Neural cell (in vitro differentiated cells): ENCODE measurements around the gene AQP9. TPM values are rescaled to one million over a fixed set of nuclear protein-coding genes. Genes with fewer than 3 reads are reported as not detected.

Experiments used
- H2AFZ ChIP-seq: fragments of 200-600, 300-800 bp; sonication (generic), shearing (Covaris generic); 2 replicates; pipeline ENCODE4 v1.6.0; 2014; ENCODE audit warnings: low read depth, mild to moderate bottlenecking, antibody characterized with exemption, low read length, moderate library complexity
- H3F3A ChIP-seq: fragments of 200-600 bp; shearing (Covaris generic); 2 replicates; pipeline ENCODE4 v1.6.1; 2016; ENCODE audit warnings: mild to moderate bottlenecking, moderate library complexity, mixed read lengths, antibody characterized with exemption, low read length; ENCODE audit not compliant: insufficient read depth, poor library complexity, severe bottlenecking
- H3K27ac ChIP-seq: fragments of 200-600, 300-800 bp; sonication (generic), shearing (Covaris generic); 2 replicates; pipeline ENCODE4 v1.5.1; 2014; ENCODE audit warnings: mild to moderate bottlenecking, low read length, moderate library complexity
- H3K27me3 ChIP-seq: fragments of 300-800, 200-600 bp; sonication (generic), shearing (Covaris generic); 2 replicates; pipeline ENCODE4 v1.6.0; 2014; ENCODE audit warnings: mild to moderate bottlenecking, low read depth, low read length, moderate library complexity; ENCODE audit not compliant: insufficient read depth
- H3K36me3 ChIP-seq: fragments of 300-800, 200-600 bp; sonication (generic), shearing (Covaris generic); 2 replicates; pipeline ENCODE4 v1.5.1; 2014; ENCODE audit warnings: mild to moderate bottlenecking, antibody characterized with exemption, low read length, moderate library complexity; ENCODE audit not compliant: insufficient read depth
- H3K4me2 ChIP-seq: fragments of 300-800, 200-600 bp; sonication (generic), shearing (Covaris generic); 2 replicates; pipeline ENCODE4 v1.6.0; 2014; ENCODE audit warnings: mild to moderate bottlenecking, low read length
- H3K4me3 ChIP-seq: fragments of 300-800, 200-600 bp; sonication (generic), shearing (Covaris generic); 2 replicates; pipeline ENCODE4 v1.5.1; 2014; ENCODE audit warnings: mild to moderate bottlenecking, low read length, moderate library complexity
- H3K79me2 ChIP-seq: fragments of 200-600 bp; shearing (Covaris generic); replicated peaks from 2 replicates; pipeline ENCODE4 v1.6.0; 2014; ENCODE audit warnings: mild to moderate bottlenecking, low read length, moderate library complexity; ENCODE audit not compliant: insufficient read depth
- H3K9ac ChIP-seq: fragments of 300-800, 200-600 bp; sonication (generic), shearing (Covaris generic); 2 replicates; pipeline ENCODE4 v1.6.1; 2016; ENCODE audit warnings: mild to moderate bottlenecking, low read length, mixed read lengths
- H3K9me2 ChIP-seq: fragments of 200-600 bp; shearing (Covaris generic); 2 replicates; pipeline ENCODE4 v1.6.1; 2016; ENCODE audit warnings: mild to moderate bottlenecking, low read length, mixed read lengths; ENCODE audit not compliant: insufficient read depth
- H3K9me3 ChIP-seq: fragments of 200-600, 300-800 bp; sonication (generic), shearing (Covaris generic); 2 replicates; pipeline ENCODE4 v1.6.1; 2016; ENCODE audit warnings: mild to moderate bottlenecking, mixed run types, low read length, moderate library complexity, mixed read lengths
- H4K20me1 ChIP-seq: fragments of 200-600 bp; shearing (Covaris generic); 2 replicates; pipeline ENCODE4 v1.6.1; 2016; ENCODE audit warnings: mild to moderate bottlenecking, mixed run types; ENCODE audit not compliant: insufficient read depth
- CTCF ChIP-seq: fragments of 450-650 bp; IDR thresholded peaks from 2 replicates; pipeline ENCODE4 v1.5.1; 2014; ENCODE audit warnings: antibody characterized with exemption, mild to moderate bottlenecking, moderate library complexity; ENCODE audit not compliant: poor library complexity, severe bottlenecking
- EP300 ChIP-seq: fragments of 450-650 bp; conservative IDR thresholded peaks from 2 replicates; pipeline ENCODE4 v1.6.1; 2014; ENCODE audit warnings: antibody characterized with exemption, mild to moderate bottlenecking, moderate library complexity; ENCODE audit not compliant: poor library complexity, severe bottlenecking
- EZH2 ChIP-seq: fragments of 200-600, 300-800 bp; shearing (Covaris generic), sonication (generic); IDR thresholded peaks from 2 replicates; pipeline ENCODE4 v1.6.1; 2014; ENCODE audit warnings: antibody characterized with exemption, low read length, borderline replicate concordance, mild to moderate bottlenecking; ENCODE audit not compliant: insufficient read depth, poor library complexity, severe bottlenecking
- MXI1 ChIP-seq: fragments of 450-650 bp; conservative IDR thresholded peaks from 2 replicates; pipeline ENCODE4 v1.6.1; 2014; ENCODE audit warnings: antibody characterized with exemption, mild to moderate bottlenecking; ENCODE audit not compliant: poor library complexity, severe bottlenecking
- POLR2AphosphoS5 ChIP-seq: IDR thresholded peaks from 2 replicates; pipeline ENCODE4 v1.6.1; 2012
- REST ChIP-seq: IDR thresholded peaks from 2 replicates; pipeline ENCODE4 v1.6.1; 2012; ENCODE audit warnings: borderline replicate concordance
- SMC3 ChIP-seq: fragments of 450-650 bp; conservative IDR thresholded peaks from 2 replicates; pipeline ENCODE4 v1.6.1; 2014; ENCODE audit warnings: antibody characterized with exemption, mild to moderate bottlenecking, moderate library complexity; ENCODE audit not compliant: poor library complexity
- TAF1 ChIP-seq: IDR thresholded peaks from 2 replicates; pipeline ENCODE4 v1.6.1; 2012; ENCODE audit warnings: low read depth
- polyA plus RNA-seq: library from polyadenylated mRNA; depleted of rRNA; stranded (reverse); fragments of >200 nt; gene quantifications from 2 replicates; pipeline ENCODE4 v1.2.3, GENCODE V29; 2014

Gene AQP9
- polyA plus RNA-seq, 1 donor from 2014 or later, result not detected

- Histone ChIP-seq H3K27ac (no peak overlapping the region), H3F3A (no peaks in the 10 kb centered on the region), H2AFZ (no peak overlapping the region), H3K9ac (no peak overlapping the region), H3K9me2 (no peaks in the 10 kb centered on the region), H3K4me2 (no peak overlapping the region), H3K27me3 (no peaks in the 10 kb centered on the region), H3K9me3 (no peaks in the 10 kb centered on the region), H3K36me3 (no peaks in the 10 kb centered on the region), H4K20me1 (no peaks in the 10 kb centered on the region), H3K79me2 (no peaks in the 10 kb centered on the region), H3K4me3 (no peak overlapping the region)
- TF ChIP-seq TAF1 (no peak), CTCF (no peak), POLR2AphosphoS5 (no peak)
Measured at GRCh38 chr15:58201516-58201915, 63.3 kb downstream of the AQP9 start.

GRCh38 chr15:58203537-58203936 is 65.4 kb downstream of the AQP9 start:
- Histone ChIP-seq H3K4me2 (no peak overlapping the region), H4K20me1 (no peaks in the 10 kb centered on the region), H3K79me2 (no peaks in the 10 kb centered on the region), H3K9me3 (no peaks in the 10 kb centered on the region), H3K36me3 (no peaks in the 10 kb centered on the region), H3K27me3 (no peaks in the 10 kb centered on the region), H3K4me3 (no peak overlapping the region), H2AFZ (no peak overlapping the region), H3K27ac (no peak overlapping the region), H3K9me2 (no peaks in the 10 kb centered on the region), H3K9ac (no peak overlapping the region), H3F3A (no peaks in the 10 kb centered on the region)
- TF ChIP-seq MXI1, result no peak
- TF ChIP-seq POLR2AphosphoS5, result no peak
- no peak for TF ChIP-seq EP300
- no peak for TF ChIP-seq TAF1
- no peak for TF ChIP-seq SMC3
- TF ChIP-seq CTCF, result no peak
- TF ChIP-seq REST, result no peak
- no peak for TF ChIP-seq EZH2
